Central memory CD4-positive, alpha-beta T cell (primary cell): ENCODE results near the gene PPP6R2.

Experiments
- DNase-seq: peaks from one replicate; pipeline ENCODE4 v3.0.0; 2022

Gene PPP6R2

GRCh38 chr22:50454556-50455075, 111.5 kb downstream of the PPP6R2 start:
- no peak for DNase-seq

- no peak for DNase-seq
These were observed 112.1 kb downstream of the PPP6R2 start for GRCh38 chr22:50455201-50455600.

GRCh38 chr22:50456026-50456425, 112.9 kb downstream of the PPP6R2 start:
- DNase-seq, result no peak

- no peak for DNase-seq
These were observed 113.5 kb downstream of the PPP6R2 start for GRCh38 chr22:50456466-50457234.

- DNase-seq, result no peak
These were observed 115.9 kb downstream of the PPP6R2 start for GRCh38 chr22:50459016-50459415.

GRCh38 chr22:50459496-50460140, 116.5 kb downstream of the PPP6R2 start:
- no peak for DNase-seq

GRCh38 chr22:50460938-50461337, 117.8 kb downstream of the PPP6R2 start:
- no peak for DNase-seq

GRCh38 chr22:50461536-50461935, 118.4 kb downstream of the PPP6R2 start:
- no peak for DNase-seq

GRCh38 chr22:50461979-50462540, 118.9 kb downstream of the PPP6R2 start:
- no peak for DNase-seq

GRCh38 chr22:50463188-50463900, 120.2 kb downstream of the PPP6R2 start:
- no peak for DNase-seq

GRCh38 chr22:50464451-50464850, 121.3 kb downstream of the PPP6R2 start:
- no peak for DNase-seq

GRCh38 chr22:50465066-50465930, 122.2 kb downstream of the PPP6R2 start:
- no peak for DNase-seq

GRCh38 chr22:50467341-50467740, 124.2 kb downstream of the PPP6R2 start:
- no peak for DNase-seq

GRCh38 chr22:50467773-50468440, 124.8 kb downstream of the PPP6R2 start:
- no peak for DNase-seq

- DNase-seq, result no peak
These were observed 125.5 kb downstream of the PPP6R2 start for GRCh38 chr22:50468626-50469025.

GRCh38 chr22:50469377-50470305, 126.5 kb downstream of the PPP6R2 start:
- DNase-seq, result peak; percentile 98

- no peak for DNase-seq
These were observed 127.4 kb downstream of the PPP6R2 start for GRCh38 chr22:50470491-50470890.

- DNase-seq, result no peak
These were observed 128.2 kb downstream of the PPP6R2 start for GRCh38 chr22:50471197-50471847.

- no peak for DNase-seq
These were observed 128.8 kb downstream of the PPP6R2 start for GRCh38 chr22:50471962-50472361.

- DNase-seq, result peak; percentile 48
These were observed 130.0 kb downstream of the PPP6R2 start for GRCh38 chr22:50473088-50473487.
